Measurements from ENCODE around the gene SNAI1.

GRCh38 chr20:50015636-50015992, 32.8 kb downstream of the SNAI1 start:
- TF ChIP-seq CTCF (IDR thresholded peaks at IDR 0.05) (no peak), POLR2A (IDR thresholded peaks at IDR 0.05) (no peak)

All from transverse colon (tissue), 3 donors.